ENCODE data around the gene SLIRP.

DNA sequence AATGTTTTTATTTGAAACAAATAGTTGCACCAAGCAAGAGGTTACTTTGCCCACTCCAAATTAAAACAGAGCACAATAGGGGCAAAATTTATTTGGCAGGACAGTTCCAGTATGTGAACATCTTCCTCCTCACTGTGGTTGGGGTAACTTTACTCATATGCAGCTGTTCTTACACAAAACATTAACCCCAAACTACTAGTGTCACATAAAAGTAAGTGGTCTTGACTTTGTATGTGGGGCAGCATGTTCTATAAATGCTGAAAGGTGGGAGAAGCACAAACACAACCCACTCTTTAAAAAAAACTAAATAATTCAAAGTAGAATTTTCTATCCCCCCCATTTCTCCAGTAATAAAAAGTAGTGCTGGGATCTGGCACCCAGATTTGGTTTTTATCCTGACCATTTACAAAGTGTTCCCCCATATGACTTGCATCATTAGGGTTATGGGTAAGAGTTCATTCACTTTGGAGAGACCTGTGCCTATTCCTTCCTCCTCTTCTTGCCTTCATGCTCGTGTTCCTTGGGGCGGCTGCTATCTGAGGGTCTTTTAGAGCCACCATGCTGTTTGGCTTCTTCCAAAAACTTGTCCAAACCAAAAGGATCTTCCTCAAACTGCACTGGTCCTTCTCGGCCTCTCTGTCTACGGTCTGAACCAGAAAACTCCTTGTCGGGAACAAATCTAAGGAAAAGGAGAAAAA, 9.9 kb downstream of the SLIRP start:
- TF ChIP-seq EZH2 (IDR thresholded peaks at IDR 0.05; ENCODE audit: low read length, unreplicated experiment) (no peak), EZH2phosphoT487 (IDR thresholded peaks at IDR 0.05; ENCODE audit: borderline replicate concordance, low read length) (no peak)
- TF ChIP-seq, protein P1, sequence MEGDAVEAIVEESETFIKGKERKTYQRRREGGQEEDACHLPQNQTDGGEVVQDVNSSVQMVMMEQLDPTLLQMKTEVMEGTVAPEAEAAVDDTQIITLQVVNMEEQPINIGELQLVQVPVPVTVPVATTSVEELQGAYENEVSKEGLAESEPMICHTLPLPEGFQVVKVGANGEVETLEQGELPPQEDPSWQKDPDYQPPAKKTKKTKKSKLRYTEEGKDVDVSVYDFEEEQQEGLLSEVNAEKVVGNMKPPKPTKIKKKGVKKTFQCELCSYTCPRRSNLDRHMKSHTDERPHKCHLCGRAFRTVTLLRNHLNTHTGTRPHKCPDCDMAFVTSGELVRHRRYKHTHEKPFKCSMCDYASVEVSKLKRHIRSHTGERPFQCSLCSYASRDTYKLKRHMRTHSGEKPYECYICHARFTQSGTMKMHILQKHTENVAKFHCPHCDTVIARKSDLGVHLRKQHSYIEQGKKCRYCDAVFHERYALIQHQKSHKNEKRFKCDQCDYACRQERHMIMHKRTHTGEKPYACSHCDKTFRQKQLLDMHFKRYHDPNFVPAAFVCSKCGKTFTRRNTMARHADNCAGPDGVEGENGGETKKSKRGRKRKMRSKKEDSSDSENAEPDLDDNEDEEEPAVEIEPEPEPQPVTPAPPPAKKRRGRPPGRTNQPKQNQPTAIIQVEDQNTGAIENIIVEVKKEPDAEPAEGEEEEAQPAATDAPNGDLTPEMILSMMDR (conservative IDR thresholded peaks at IDR 0.05; ENCODE audit: low read depth, low read length): no peak

All from PC-3 (cell line).